ENCODE measurements around the gene LYPLA2. TPM values are rescaled to one million over a fixed set of nuclear protein-coding genes. Genes with fewer than 3 reads are reported as not detected.

Gene LYPLA2
- total and polyA plus RNA-seq, 2 of the 8 experiments (the other 6 are each of a cell fraction or from before 2014, with no cell fraction given) = 138 to 211 TPM

GRCh38 chr1:23742670-23743286 is 48.2 kb upstream of the LYPLA2 start (continued):
- TF ChIP-seq GTF2F1 (IDR thresholded peaks at IDR 0.05; ENCODE audit: borderline replicate concordance, low read depth, low read length) (peak; percentile 64; the same call in 1 of the 2 replicates), SIRT6 (IDR thresholded peaks at IDR 0.05; ENCODE audit: low read length) (no peak), CBX5 (IDR thresholded peaks at IDR 0.05; ENCODE audit: low read depth, low read length) (no peak), BACH1 (IDR thresholded peaks at IDR 0.05; ENCODE audit: low read length) (no peak), SP2 (IDR thresholded peaks at IDR 0.05; ENCODE audit: low read length) (no peak), POLR2AphosphoS5 (IDR thresholded peaks at IDR 0.05; ENCODE audit: low read depth, low read length) (peak; percentile 84), JUN (IDR thresholded peaks at IDR 0.05; ENCODE audit: low read depth, low read length) (no peak), RNF2 (IDR thresholded peaks at IDR 0.05; ENCODE audit: borderline replicate concordance, low read depth, low read length, missing control alignments, poor library complexity, severe bottlenecking) (no peak), ATF3 (IDR thresholded peaks at IDR 0.05; ENCODE audit: insufficient read depth, low read depth, low read length) (no peak), POLR2A (IDR thresholded peaks at IDR 0.05; ENCODE audit: control extremely low read depth in 1 of 2, low read depth in 2 of 2, low read length in 2 of 2) (peak in 1 of 2 experiments; percentile 77; a peak in 1 of 3 replicates), POU5F1 (IDR thresholded peaks at IDR 0.05; ENCODE audit: low read depth, low read length) (no peak), NANOG (IDR thresholded peaks at IDR 0.05; ENCODE audit: insufficient read depth, low read depth, low read length, poor library complexity, severe bottlenecking) (no peak), MAX (IDR thresholded peaks at IDR 0.05) (no peak), RXRA (IDR thresholded peaks at IDR 0.05; ENCODE audit: insufficient read depth, low read depth, low read length) (no peak), ZNF274 (IDR thresholded peaks at IDR 0.05; ENCODE audit: borderline replicate concordance, extremely low read depth, low read length) (no peak), SAP30 (IDR thresholded peaks at IDR 0.05; ENCODE audit: insufficient read depth, insufficient replicate concordance, low read length) (no peak), NRF1 (IDR thresholded peaks at IDR 0.05; ENCODE audit: low read depth, low read length) (no peak), ASH2L (IDR thresholded peaks at IDR 0.05; ENCODE audit: low read length) (peak; percentile 20), CREB1 (IDR thresholded peaks at IDR 0.05) (no peak), SRF (IDR thresholded peaks at IDR 0.05; ENCODE audit: low read depth, low read length) (no peak), USF2 (IDR thresholded peaks at IDR 0.05; ENCODE audit: low read length) (no peak), SP1 (IDR thresholded peaks at IDR 0.05; ENCODE audit: low read depth, low read length) (0 out of 2 replicates have a peak, but pooled peaks have one; percentile 15)

Data from H1 (cell line).